Motor neuron (in vitro differentiated cells): ENCODE measurements around the gene GOLM1. TPM values are rescaled to one million over a fixed set of nuclear protein-coding genes. Genes with fewer than 3 reads are reported as not detected.

Experiments
- ATAC-seq, 8 experiments: fragments of 200-7000 bp; cut with Tn5 transposase; replicated peaks in 6 of 8; 2 replicates each; pipeline ENCODE4 v1.8.0; 2021; ENCODE audit warnings: mild to moderate bottlenecking in 8 of 8, moderate library complexity in 8 of 8
- H3K27ac ChIP-seq, 2 donors: fragments of 250-450 bp; sonication (Bioruptor Pico); 2 replicates each; pipeline ENCODE4 v1.9.0; 2021; ENCODE audit warnings: antibody characterized with exemption in 2 of 2, mild to moderate bottlenecking in 2 of 2, moderate library complexity in 1 of 2
- H3K4me1 ChIP-seq, 2 donors: fragments of 250-450 bp; sonication (Bioruptor Pico); replicated peaks in 1 of 2; 2 replicates each; pipeline ENCODE4 v1.6.1; 2021; ENCODE audit warnings: antibody characterized with exemption in 2 of 2, mild to moderate bottlenecking in 2 of 2, moderate library complexity in 1 of 2
- H3K4me3 ChIP-seq, 5 donors: fragments of 250-450 bp; sonication (Bioruptor Pico); 2 replicates each; pipeline ENCODE4 v1.9.0; 2021; ENCODE audit warnings: antibody characterized with exemption in 5 of 5, mild to moderate bottlenecking in 5 of 5, moderate library complexity in 4 of 5
- WGBS, 10 experiments: fragments of 450-650 bp; shearing (Covaris generic); methylation state at CpG; one replicate each; pipeline ENCODE4 v1.0.0; 2022; 5-methylcytosine and 5-hydroxymethylcytosine counted together
- in situ Hi-C, 9 experiments: fragments of 400-800 bp; cut with MboI; loops; one replicate each; pipeline ENCODE4 v1.15.0; 2021; ENCODE audit warnings: low sequenced_read_pairs in 9 of 9, low pct_unique_long_range_greater_than_20kb in 2 of 9; ENCODE audit not compliant: unreplicated experiment in 9 of 9
- total RNA-seq, 8 experiments: library from RNA; unstranded; fragments of 300-600 nt; gene quantifications; 2 replicates each; pipeline versions ENCODE4 v1.2.3 to v1.2.4, GENCODE V29; 2022

The GOLM1 gene
- total RNA-seq, 8 experiments from 2014 or later = 32.9 to 389 (median 58.4) TPM

DNA sequence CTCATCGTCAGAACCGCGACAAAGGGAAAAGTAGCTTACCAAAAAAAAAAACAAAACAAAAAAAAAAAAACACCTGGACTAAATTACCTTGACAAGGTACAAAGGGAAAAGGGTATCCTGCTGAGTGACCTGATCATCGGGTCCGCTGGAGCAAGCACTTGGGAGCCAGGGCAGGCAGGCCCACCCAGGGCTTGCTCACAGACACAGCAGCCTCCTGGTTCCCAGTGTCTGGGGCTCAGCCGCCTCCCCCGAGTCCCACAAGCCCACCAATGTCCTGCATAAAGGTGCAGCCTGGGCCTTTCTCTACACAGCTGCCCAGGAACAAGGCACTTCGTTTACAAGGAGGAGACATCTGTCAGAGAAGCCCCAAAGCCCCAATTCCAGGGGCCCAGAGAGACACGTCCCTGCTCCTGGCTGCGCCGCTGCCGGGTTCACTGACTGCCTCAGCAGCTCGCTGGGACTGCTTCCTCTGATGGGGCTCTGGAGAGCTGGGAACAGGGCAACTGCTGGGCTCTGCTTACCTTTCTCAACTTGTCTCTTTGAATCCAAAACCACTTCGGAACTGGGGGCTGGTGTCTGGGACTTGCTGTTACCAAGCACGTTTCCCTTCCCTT is 63.4 kb downstream of the GOLM1 start:
- whole genome bisulfite sequencing, 10 experiments = 83 to 100% (median 92%) methylated on average over 1 to 8 of the region's 15 CpGs
- no peak overlapping the region for H3K4me3 ChIP-seq
- in situ Hi-C loops = no loop called here
- H3K27ac ChIP-seq = no peak overlapping the region
- H3K4me1 ChIP-seq = no peaks in the 10 kb centered on the region
- ATAC-seq = peak in 1 of 8 experiments; percentile 8

DNA sequence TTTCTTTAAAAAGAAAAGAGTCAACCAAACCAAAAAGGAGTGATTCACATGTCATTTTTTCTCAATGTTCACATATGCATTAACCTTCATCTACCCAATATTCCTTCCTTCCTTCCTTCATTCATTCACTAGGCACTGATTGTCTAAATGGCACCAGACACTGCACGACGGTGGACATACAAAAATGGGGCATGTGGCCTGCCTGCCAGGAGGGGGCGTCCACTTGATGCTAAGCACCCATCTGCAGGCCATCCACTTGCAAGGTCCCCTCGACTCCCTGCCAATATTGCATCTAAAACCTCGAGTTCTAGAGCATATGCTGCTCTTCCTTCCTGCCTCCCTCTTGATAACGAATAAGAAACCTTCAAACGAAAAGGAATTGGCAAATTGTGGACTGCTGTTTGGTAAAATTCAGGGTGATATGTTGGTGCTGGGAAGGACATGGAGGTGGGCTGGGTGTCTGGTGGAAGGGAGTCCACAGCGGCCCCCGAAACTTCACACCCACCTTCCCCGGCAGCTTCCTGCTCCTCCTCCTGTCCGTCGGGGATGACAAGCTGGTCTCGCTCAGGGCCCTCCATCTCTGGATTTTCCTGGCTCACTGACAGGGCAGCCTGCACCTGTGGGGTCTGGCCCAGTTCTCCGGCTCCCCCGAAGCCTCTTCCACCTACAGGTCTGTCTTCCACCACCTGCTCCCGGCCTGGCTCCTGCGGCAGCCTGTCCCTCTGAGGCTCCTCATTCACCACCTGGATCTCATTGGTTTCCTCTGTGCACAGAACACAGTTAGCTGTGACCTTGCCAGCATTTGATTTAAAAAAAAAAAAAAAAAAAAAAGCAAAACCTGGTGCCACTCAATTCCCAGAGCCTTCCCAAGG is 64.3 kb downstream of the GOLM1 start:
- in situ Hi-C loops = no loop called here
- no peak overlapping the region for H3K4me3 ChIP-seq
- 27 to 93% (median 65%) methylated on average over 2 to 12 of the region's 17 CpGs; no CpG with 5 or more reads in 2 of the 10 experiments for WGBS, 10 experiments
- peak in 6 of 8 experiments; percentile 22 to 84 (median 60) for ATAC-seq
- no peaks in the 10 kb centered on the region for H3K4me1 ChIP-seq
- H3K27ac ChIP-seq = no peak overlapping the region

DNA sequence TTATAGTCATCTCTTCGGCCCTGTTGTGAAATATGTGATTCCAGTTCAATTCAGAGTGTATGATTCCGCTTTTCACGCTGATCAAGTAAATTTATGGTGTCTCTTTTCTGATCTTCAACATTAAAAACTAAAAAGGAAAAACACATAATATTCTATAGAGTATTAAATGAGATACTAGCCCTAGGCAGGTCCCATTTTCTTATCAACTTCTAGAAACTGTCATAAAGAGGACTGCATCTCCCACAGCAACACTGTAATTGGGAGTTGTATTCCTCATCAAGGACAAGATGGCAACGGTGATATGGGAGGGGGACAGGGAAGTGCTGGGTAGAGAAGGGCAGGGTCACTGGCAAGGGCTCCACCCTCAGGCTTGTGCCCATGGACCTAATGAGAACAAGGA is 71.6 kb downstream of the GOLM1 start:
- Histone ChIP-seq H3K4me3 (no peak overlapping the region), H3K27ac (no peak overlapping the region), H3K4me1 (no peaks in the 10 kb centered on the region)
- no peak for ATAC-seq
- in situ Hi-C loops = no loop called here
- WGBS, 10 experiments = 79 to 100% (median 98%) methylated on average over 3 to 4 of the region's 4 CpGs; no CpG with 5 or more reads in 1 of the 10 experiments

DNA sequence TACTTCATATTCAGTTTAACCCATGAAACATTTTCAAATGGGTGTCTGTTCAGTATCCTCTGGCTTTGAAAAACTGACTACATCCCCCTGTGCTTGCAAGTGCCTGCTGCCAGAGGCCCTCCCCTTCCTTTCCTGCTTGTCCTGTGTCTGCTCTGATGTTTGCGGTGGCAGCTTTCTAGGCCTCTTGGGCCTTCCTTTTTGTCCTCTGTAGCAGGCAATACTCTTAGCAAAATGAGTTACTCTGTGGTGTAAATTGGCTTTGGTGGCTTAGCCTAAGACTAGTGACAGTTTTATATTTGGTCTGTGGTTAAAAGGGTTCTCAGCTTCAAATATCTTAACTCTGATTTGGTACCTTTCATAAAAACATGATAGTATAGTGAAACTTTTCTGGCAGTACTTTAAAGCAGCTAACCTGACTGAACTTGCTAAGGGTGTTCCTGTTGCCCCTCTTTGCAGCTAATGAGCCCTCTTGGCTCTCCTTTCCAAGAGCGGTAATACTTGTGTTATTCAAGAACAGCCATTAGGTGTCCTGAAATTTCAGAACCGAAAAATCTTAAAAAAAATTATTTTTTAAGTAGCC is 76.6 kb downstream of the GOLM1 start:
- Histone ChIP-seq H3K4me1 (no peaks in the 10 kb centered on the region), H3K4me3 (no peak overlapping the region), H3K27ac (no peak overlapping the region)
- WGBS, 10 experiments = 72 to 100% (median 89%) methylated on average over 1 to 3 of the region's 3 CpGs
- peak in 1 of 8 experiments; percentile 53 for ATAC-seq
- in situ Hi-C loops = no loop called here

DNA sequence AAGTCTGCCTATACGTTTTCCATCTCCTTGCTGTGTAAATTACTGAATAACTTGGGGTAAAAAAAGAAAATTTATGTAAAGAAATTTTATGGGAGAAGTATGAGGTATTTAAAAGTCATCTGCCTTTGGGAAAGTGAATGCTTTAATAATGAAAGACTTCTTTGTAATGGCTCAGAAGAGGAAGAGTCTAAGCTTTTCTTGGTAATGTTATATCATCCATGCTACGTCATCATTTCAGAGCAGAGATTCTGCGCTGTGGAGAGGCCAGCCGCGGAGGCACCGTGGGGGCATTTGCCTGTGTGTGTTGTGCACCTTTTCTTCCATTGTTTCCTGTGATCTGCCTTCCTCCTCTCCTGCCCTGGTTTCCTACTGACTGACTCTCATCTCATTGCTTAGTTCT is 78.2 kb downstream of the GOLM1 start:
- ATAC-seq = no peak
- H3K27ac ChIP-seq = no peak overlapping the region
- in situ Hi-C loops = no loop called here
- no peaks in the 10 kb centered on the region for H3K4me1 ChIP-seq
- no peak overlapping the region for H3K4me3 ChIP-seq
- 67 to 100% (median 92%) methylated on average over 1 to 6 of the region's 6 CpGs; no CpG with 5 or more reads in 1 of the 10 experiments for WGBS, 10 experiments

DNA sequence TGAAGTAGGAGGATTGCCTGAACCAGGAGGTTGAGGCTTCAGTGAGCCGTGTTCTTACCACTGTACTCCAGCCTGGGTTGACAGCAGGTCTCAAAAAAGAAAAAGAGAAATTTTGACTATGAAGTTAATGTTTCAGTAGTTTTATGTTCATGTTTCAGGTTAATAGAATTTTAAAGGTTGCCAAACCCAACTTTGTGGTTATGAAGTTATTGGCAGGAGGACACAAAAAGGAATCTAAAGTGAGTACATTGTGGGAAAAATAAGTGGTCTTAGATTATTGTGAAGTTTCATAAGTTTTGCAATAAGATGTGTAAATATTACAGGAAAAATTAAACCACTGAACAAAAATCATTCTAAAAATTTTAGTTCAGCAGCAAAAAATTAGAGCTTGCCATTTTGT is 78.6 kb downstream of the GOLM1 start:
- Histone ChIP-seq H3K27ac (no peak overlapping the region), H3K4me3 (no peak overlapping the region), H3K4me1 (no peaks in the 10 kb centered on the region)
- in situ Hi-C loops = no loop called here
- WGBS, 10 experiments = 67 to 100% (median 100%) methylated on average over 1 of the region's 1 CpG; no CpG with 5 or more reads in 3 of the 10 experiments
- ATAC-seq = no peak

DNA sequence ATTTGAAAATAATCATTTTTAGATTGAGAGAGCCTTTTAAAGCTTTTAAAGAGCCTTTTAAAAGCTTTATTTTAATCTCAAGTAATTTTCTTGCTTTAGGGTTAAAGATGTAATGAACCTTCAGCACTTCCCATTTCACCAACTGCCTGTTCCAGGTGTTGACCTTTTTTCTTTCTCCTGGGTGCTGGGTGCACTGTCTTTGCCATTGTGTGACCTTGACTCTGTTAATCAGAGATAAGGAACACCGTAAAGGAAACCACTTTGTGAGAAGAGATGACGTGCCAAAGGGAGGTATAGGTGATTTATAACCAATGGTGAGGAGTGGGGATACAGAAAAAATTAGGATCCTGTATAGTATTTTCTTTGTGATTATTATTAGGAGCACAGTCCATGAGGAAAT is 90.2 kb downstream of the GOLM1 start:
- in situ Hi-C loops = no loop called here
- 50 to 100% (median 92%) methylated on average over 1 to 2 of the region's 2 CpGs for WGBS, 10 experiments

DNA sequence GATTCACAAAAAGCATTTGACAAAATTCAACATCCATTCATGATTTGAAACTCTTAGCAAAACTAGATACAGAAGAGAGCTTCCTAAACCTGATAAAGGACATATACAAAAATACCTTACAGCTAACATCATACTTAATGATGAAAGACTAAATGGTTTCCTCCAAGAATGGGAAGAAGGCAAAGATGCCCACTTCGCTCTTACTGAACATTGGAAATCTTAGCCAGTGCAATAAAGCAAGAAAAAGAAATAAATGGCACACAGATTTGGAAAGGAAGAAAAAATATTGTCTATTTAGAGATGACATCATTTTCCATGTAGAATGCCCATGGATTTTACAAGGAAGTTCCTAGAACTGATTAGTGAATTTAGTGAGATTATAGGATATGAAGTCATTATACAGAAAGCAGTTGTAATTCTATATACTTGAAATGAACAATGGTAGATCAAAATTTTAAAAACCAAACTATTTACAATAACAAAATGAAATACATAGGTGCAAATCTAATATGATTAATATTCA is 94.0 kb downstream of the GOLM1 start:
- 71 to 100% (median 100%) methylated on average over 1 of the region's 1 CpG; no CpG with 5 or more reads in 1 of the 10 experiments for WGBS, 10 experiments
- no peak for ATAC-seq
- in situ Hi-C loops = no loop called here

More for the DNA sequence above, 90.2 kb downstream of the GOLM1 start:
- ATAC-seq = no peak
- H3K4me1 ChIP-seq = no peaks in the 10 kb centered on the region
- no peak overlapping the region for H3K27ac ChIP-seq
- no peak overlapping the region for H3K4me3 ChIP-seq

DNA sequence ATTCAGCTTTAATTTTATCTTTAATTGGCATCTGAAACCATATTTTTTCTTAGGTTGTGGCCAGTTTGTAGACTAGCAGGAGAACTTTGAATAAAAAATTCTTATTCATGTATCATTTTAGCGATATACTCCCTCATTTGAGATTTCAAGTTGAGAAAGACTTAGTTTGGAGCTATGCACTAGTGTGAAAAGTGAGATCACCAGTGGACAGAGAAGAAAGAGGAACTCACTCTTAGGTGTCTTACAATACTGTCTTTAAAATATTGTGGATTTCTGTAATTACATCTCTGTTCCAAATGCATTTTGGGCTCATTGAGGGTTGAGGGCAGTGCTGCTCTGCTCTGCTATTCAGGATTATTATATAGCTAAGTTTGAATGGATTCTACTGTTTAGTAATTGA is 103.8 kb downstream of the GOLM1 start:
- 100% methylated on average over 1 of the region's 1 CpG; no CpG with 5 or more reads in 1 of the 10 experiments for WGBS, 10 experiments

More for the DNA sequence above, 94.0 kb downstream of the GOLM1 start:
- H3K27ac ChIP-seq = no peak overlapping the region
- H3K4me1 ChIP-seq = no peaks in the 10 kb centered on the region
- H3K4me3 ChIP-seq = no peak overlapping the region

DNA sequence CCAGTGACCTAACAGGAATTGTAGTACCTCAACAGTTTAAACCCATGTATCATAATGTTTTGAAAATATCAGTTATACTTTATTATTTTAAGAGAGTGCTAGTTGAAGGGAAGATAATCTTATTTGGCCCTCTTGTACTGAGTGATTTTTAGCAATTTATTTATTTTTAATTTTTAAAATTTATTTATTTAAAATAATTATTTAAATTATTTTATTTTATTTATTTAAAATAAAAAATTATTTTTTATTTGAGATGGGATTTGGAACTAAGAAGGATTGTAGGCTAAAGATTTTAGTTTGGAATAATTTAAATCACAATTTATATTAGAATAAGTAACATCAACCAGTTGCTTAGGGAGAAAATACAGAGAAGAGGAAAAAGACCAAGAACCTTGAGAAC is 104.3 kb downstream of the GOLM1 start:
- no peaks in the 10 kb centered on the region for H3K4me1 ChIP-seq
- no peak for ATAC-seq
- H3K27ac ChIP-seq = no peak overlapping the region
- no peak overlapping the region for H3K4me3 ChIP-seq
- in situ Hi-C loops = no loop called here

More for the DNA sequence above, 103.8 kb downstream of the GOLM1 start:
- H3K27ac ChIP-seq = no peak overlapping the region
- in situ Hi-C loops = no loop called here
- H3K4me3 ChIP-seq = no peak overlapping the region
- no peaks in the 10 kb centered on the region for H3K4me1 ChIP-seq
- no peak for ATAC-seq

DNA sequence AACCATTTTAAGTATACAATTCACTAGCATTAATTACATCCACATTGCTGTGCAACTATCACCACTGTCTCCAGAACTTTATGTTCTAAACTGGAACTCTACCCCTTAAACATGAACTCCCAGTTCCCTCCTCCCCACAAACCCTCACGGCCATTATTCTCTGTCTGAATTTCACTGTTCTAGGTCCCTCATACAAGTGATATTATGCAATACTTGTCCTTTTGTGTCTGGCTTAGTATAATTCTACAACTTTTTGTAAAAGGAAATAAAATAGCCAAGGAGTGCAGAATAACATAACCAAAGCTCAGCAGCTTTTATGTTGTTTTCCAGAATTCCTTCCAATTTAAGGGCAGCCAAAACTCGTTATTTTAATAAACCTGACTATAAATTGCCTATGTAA is 105.2 kb downstream of the GOLM1 start:
- no peak overlapping the region for H3K4me3 ChIP-seq
- no peak overlapping the region for H3K27ac ChIP-seq
- WGBS, 10 experiments = 29 to 100% (median 93%) methylated on average over 1 to 2 of the region's 2 CpGs
- no peak for ATAC-seq
- no peaks in the 10 kb centered on the region for H3K4me1 ChIP-seq
- in situ Hi-C loops = no loop called here

DNA sequence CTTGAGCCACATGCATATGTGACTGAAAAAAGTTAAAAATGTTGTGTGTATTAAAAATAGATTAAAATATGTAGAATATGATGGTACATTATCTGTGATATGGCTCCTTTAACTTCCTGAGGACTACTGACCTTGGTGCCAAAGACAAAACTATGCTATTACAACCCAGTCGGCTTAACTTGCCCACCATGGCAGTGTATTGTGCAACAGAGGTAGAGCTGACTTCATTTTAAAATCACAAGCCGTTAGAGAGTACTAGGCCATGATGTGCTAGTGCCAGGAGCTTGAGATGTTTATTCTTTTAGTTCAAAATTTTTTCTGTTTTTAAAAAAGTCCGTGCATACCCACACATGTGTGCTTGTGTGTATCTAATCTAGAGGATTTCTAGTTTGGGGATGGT is 112.1 kb downstream of the GOLM1 start:
- ATAC-seq = no peak
- 31 to 100% (median 87%) methylated on average over 1 to 3 of the region's 3 CpGs; no CpG with 5 or more reads in 1 of the 10 experiments for WGBS, 10 experiments
- H3K4me3 ChIP-seq = no peak overlapping the region

DNA sequence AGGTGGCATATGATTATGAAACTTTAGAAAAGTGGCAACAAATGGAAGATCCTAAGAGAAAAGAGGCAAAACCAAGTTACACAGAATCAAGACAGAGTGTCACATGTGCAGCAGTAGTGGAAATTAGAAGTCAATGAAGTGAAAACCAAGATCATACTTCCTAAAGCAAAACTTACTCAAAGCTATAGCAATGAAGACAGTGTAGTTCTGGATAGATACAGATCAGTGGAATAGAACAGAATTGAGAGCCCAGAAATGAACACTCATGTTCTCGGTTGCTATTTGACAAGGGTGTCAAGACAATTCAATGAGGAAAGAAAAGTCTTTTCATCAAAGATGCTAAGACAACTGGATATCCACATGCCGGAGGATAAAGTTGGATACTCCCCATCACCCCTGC is 114.9 kb downstream of the GOLM1 start:
- Histone ChIP-seq H3K4me1 (no peaks in the 10 kb centered on the region), H3K27ac (no peak overlapping the region), H3K4me3 (no peak overlapping the region)
- no peak for ATAC-seq
- WGBS, 10 experiments = 94 to 100% (median 100%) methylated on average over 1 to 2 of the region's 2 CpGs; no CpG with 5 or more reads in 1 of the 10 experiments
- in situ Hi-C loops = no loop called here

More for the DNA sequence above, 112.1 kb downstream of the GOLM1 start:
- Histone ChIP-seq H3K27ac (no peak overlapping the region), H3K4me1 (no peaks in the 10 kb centered on the region)
- in situ Hi-C loops = no loop called here
